Measurements from ENCODE around the gene LYRM9.

Gene LYRM9

GRCh38 chr17:27873211-27873610 lies 20.0 kb downstream of the LYRM9 start:
- ATAC-seq (no peak), DNase-seq (no peak)
- no peaks in the 10 kb centered on the region for H3K4me1 Mint-ChIP-seq
- no peaks in the 10 kb centered on the region for H3K36me3 Mint-ChIP-seq (ENCODE audit: low read depth)
- H3K4me3 Mint-ChIP-seq: no peak overlapping the region
- H3K9me3 Mint-ChIP-seq: no peaks in the 10 kb centered on the region
- H3K27ac Mint-ChIP-seq: no peak overlapping the region
- H3K27me3 Mint-ChIP-seq: no peaks in the 10 kb centered on the region

DNA sequence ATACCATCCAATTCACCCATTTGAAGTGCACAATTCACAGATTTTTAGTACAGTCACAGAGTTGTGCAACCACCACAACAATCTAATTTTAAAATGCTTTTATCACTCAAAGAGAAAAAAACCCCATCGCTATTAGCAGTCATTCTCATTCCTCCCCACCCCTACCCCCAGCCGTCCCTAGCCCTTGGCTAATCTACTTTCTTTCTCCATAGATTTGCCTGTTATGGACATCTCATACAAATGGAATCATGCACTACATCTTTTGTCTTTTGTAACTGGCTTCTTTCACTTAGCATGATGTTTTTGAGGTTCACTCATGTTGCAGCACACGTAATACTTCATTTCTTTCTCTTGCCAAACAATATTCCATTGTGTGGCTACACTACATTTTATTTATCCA lies 20.4 kb downstream of the LYRM9 start:
- no peaks in the 10 kb centered on the region for H3K27me3 Mint-ChIP-seq
- ATAC-seq (no peak), DNase-seq (no peak)
- H3K27ac Mint-ChIP-seq: no peak overlapping the region
- H3K9me3 Mint-ChIP-seq: no peaks in the 10 kb centered on the region
- no peaks in the 10 kb centered on the region for H3K36me3 Mint-ChIP-seq (ENCODE audit: low read depth)
- H3K4me1 Mint-ChIP-seq: no peaks in the 10 kb centered on the region
- H3K4me3 Mint-ChIP-seq: no peak overlapping the region

- ATAC-seq (no peak), DNase-seq (no peak)
- H3K36me3 Mint-ChIP-seq (ENCODE audit: low read depth): no peaks in the 10 kb centered on the region
- no peaks in the 10 kb centered on the region for H3K27me3 Mint-ChIP-seq
- no peaks in the 10 kb centered on the region for H3K4me1 Mint-ChIP-seq
- no peaks in the 10 kb centered on the region for H3K9me3 Mint-ChIP-seq
- H3K4me3 Mint-ChIP-seq: no peak overlapping the region
- H3K27ac Mint-ChIP-seq: no peak overlapping the region
Observed at GRCh38 chr17:27871407-27871806, 21.8 kb downstream of the LYRM9 start.

DNA sequence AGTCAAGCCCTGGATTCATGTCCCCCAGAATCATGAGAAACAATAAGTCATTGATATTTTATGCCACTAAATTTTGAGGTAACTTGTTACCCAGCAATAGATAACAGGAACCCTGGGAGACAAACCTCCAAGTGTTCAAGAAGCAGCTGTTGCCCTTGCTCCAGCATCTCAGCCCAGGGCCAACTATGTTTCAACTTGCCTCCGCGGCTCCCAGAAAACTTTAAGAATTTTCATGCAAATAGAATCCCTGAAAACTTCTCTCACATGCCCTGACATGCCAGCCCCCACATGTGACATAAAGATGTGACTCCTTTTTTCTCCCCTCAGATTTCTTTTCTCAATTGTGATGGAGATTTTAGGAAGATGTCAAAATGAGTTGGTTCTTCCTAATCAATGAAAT lies 22.8 kb downstream of the LYRM9 start:
- ATAC-seq (no peak), DNase-seq (no peak)
- Mint-ChIP-seq H3K36me3 (ENCODE audit: low read depth) (no peaks in the 10 kb centered on the region), H3K27ac (no peak overlapping the region), H3K9me3 (no peaks in the 10 kb centered on the region), H3K4me1 (no peaks in the 10 kb centered on the region), H3K27me3 (no peaks in the 10 kb centered on the region), H3K4me3 (no peak overlapping the region)

GRCh38 chr17:27868565-27868964 lies 24.6 kb downstream of the LYRM9 start:
- Mint-ChIP-seq H3K4me3 (no peak overlapping the region), H3K9me3 (no peaks in the 10 kb centered on the region), H3K4me1 (no peaks in the 10 kb centered on the region), H3K27me3 (no peaks in the 10 kb centered on the region), H3K36me3 (ENCODE audit: low read depth) (no peaks in the 10 kb centered on the region), H3K27ac (no peak overlapping the region)
- no peak for ATAC-seq
- no peak for DNase-seq

DNA sequence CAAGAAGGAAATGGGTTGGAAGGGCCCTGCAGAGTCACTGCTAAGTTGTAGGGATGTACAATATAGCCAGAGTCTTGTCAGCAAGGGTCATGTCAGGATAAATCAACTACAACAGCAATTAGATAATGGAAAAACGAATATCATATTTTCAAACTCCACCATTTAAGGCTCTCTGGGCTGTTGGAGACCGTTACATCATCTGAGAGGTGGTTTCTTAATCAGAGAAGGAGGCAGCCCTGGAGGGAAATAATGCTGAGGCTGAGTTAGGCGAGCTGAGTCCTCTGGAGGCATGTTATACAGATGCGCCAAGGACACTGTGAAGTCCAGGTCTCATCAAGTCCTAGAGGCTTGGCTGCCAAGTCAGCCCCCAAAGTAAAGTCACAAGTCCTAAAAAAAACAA lies 30.3 kb downstream of the LYRM9 start:
- no peaks in the 10 kb centered on the region for H3K36me3 Mint-ChIP-seq (ENCODE audit: low read depth)
- no peak overlapping the region for H3K27ac Mint-ChIP-seq
- H3K9me3 Mint-ChIP-seq: no peaks in the 10 kb centered on the region
- peaks cover 4% of the 10 kb centered on the region for H3K27me3 Mint-ChIP-seq
- no peak overlapping the region for H3K4me3 Mint-ChIP-seq
- ATAC-seq (no peak), DNase-seq (no peak)
- peaks cover 7% of the 10 kb centered on the region for H3K4me1 Mint-ChIP-seq

- H3K27ac Mint-ChIP-seq: no peak overlapping the region
- DNase-seq (no peak), ATAC-seq (peak; percentile 74)
- H3K4me1 Mint-ChIP-seq: peaks cover 9% of the 10 kb centered on the region
- no peaks in the 10 kb centered on the region for H3K9me3 Mint-ChIP-seq
- H3K27me3 Mint-ChIP-seq: peaks cover 4% of the 10 kb centered on the region
- H3K36me3 Mint-ChIP-seq (ENCODE audit: low read depth): no peaks in the 10 kb centered on the region
- no peak overlapping the region for H3K4me3 Mint-ChIP-seq
Observed at GRCh38 chr17:27862004-27862403, 31.2 kb downstream of the LYRM9 start.

DNA sequence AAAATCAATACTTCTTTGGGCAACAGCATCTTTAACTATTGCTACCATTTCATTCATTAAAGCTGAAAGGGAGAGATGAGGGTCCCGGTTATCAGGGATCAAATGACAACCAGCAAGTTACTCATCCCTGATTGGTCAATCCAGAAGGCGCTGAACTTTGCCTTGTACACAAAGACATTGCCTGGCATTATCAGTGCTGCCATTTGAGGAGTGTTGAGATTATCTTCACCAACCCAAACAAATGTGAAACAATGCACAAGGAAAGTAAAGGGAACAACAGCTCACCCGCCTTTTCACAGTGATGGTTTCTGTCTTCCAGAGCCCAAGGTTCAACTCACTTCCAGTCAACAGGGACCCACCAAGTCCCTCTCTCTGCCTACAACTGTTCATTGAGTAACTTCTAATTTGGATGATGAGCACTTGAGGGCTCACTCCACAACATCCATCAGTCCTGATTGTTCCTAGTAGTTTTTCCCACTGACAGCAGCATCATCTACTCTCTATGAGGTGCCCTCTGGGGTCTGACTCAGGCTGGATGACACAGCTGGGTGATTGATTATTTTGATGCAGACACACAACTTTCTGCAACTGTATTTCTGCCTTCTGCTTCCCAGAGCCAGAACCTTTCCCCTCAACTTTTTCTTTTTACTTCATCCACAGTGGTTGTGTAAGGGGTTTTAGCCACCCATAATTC lies 32.0 kb downstream of the LYRM9 start:
- no peak for DNase-seq
- H3K27ac Mint-ChIP-seq: no peak overlapping the region
- no peak overlapping the region for H3K4me3 Mint-ChIP-seq
- ATAC-seq: no peak
- peaks cover 12% of the 10 kb centered on the region for H3K4me1 Mint-ChIP-seq
- H3K36me3 Mint-ChIP-seq (ENCODE audit: low read depth): no peaks in the 10 kb centered on the region
- H3K9me3 Mint-ChIP-seq: no peaks in the 10 kb centered on the region
- peaks cover 4% of the 10 kb centered on the region for H3K27me3 Mint-ChIP-seq

GRCh38 chr17:27858621-27859305 lies 34.4 kb downstream of the LYRM9 start:
- H3K4me3 Mint-ChIP-seq: no peak overlapping the region
- H3K36me3 Mint-ChIP-seq (ENCODE audit: low read depth): no peaks in the 10 kb centered on the region
- no peak for DNase-seq
- peaks cover 12% of the 10 kb centered on the region for H3K4me1 Mint-ChIP-seq
- H3K27me3 Mint-ChIP-seq: peaks cover 9% of the 10 kb centered on the region
- no peak overlapping the region for H3K27ac Mint-ChIP-seq
- ATAC-seq: no peak
- H3K9me3 Mint-ChIP-seq: no peaks in the 10 kb centered on the region

DNA sequence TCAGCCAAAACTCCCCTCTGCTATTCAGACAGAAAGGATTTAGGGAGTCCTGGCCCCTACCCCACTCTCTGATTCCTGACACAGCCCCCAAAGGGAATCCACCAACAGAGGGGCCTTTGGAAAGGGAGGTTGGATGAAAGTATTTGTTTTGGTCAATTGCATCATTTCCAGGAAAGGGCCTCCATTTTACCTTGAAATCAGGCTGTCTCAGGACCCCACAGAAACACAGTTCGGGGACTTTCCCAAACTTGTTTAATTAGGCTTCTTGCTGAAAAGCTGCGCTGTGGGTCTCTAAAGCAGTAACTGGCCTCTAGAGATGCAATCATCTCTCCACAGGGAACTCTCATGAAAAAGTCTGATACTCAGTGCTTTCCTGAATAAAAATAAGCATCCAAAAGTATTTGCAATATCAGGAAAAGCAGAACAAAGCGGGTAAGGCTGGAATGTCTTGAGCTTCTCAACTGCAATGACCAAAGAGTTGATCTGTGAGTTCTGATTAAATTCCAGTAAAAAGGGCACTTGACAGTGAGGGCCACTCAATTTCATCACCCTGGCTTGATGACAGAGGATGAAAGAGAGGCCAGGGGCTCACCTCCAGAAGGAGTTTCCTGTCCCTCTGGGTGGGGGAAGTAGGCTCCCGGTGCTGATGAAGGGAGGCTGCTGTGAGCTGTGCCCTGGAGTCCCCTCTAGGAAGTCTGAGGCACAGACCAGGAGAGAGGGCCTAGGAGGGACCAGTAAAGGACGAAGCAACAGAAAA lies 36.3 kb downstream of the LYRM9 start:
- ATAC-seq (no peak), DNase-seq (no peak)
- Mint-ChIP-seq H3K27me3 (peaks cover 9% of the 10 kb centered on the region), H3K9me3 (no peaks in the 10 kb centered on the region), H3K4me1 (peaks cover 12% of the 10 kb centered on the region), H3K36me3 (ENCODE audit: low read depth) (no peaks in the 10 kb centered on the region), H3K27ac (no peak overlapping the region), H3K4me3 (no peak overlapping the region)

DNA sequence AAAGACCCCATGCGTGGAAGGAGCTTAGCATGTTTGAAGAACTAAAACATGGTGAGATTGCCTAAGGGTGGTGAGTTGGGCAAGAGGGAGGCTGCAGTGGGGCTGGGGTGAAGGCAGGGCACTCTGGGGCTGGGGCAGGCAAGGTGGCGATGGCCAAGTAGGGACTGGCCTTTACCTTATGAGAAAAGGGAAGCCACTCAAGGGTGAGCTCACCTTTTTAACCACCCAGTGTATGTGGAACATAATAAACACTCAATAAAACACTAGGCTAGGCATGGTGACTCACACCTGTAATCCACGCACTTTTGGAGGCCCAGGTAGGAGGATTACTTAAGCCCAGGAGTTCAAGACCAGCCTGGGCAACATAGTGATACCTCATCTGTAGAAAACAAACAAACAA lies 37.7 kb downstream of the LYRM9 start:
- Mint-ChIP-seq H3K4me3 (no peak overlapping the region), H3K36me3 (ENCODE audit: low read depth) (no peaks in the 10 kb centered on the region), H3K27ac (no peak overlapping the region), H3K4me1 (peaks cover 12% of the 10 kb centered on the region), H3K9me3 (no peaks in the 10 kb centered on the region), H3K27me3 (peaks cover 9% of the 10 kb centered on the region)
- no peak for ATAC-seq
- no peak for DNase-seq

DNA sequence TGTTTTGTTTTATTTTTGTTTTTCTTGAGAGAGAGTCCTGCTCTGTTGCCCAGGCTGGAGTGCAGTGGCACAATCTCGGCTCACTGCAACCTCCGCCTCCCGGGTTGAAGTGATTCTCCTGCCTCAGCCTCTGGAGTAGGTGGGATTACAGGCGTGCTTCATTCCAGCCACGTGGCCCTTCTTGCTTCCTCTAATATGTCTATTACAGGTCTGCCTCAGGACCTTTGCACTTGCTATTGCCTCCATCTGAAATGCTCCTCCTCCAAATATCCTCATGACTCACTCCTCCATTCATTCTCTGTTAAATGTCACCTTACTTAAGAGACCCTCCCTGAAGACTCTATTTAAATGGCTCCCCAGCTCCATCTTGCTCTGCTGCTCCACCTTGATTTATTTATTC lies 39.0 kb downstream of the LYRM9 start:
- no peak overlapping the region for H3K4me3 Mint-ChIP-seq

DNA sequence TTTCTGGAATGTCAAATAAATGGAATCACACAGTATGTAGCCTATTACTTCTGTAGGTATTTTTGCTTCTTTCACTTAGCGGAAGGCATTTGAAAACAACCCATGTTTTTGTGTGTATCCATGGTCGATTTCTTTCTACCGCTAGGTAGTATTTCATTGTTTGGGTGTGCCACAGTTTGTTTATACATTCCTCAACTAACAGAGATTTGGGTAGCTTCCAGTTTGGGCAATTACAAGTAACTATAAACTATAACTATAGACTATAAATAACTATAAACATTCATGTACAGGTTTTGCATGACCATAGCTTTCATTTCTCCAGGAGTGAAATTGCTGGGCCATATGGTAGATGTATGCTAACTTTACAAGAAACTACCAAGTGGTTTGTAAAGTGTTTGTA lies 40.1 kb downstream of the LYRM9 start:
- no peak for DNase-seq
- no peak for ATAC-seq
- Mint-ChIP-seq H3K36me3 (ENCODE audit: low read depth) (no peaks in the 10 kb centered on the region), H3K27me3 (peaks cover 5% of the 10 kb centered on the region), H3K4me1 (peaks cover 7% of the 10 kb centered on the region), H3K27ac (no peak overlapping the region), H3K9me3 (no peaks in the 10 kb centered on the region), H3K4me3 (no peak overlapping the region)

More for the DNA sequence above, 39.0 kb downstream of the LYRM9 start:
- no peak overlapping the region for H3K27ac Mint-ChIP-seq
- ATAC-seq: no peak
- H3K36me3 Mint-ChIP-seq (ENCODE audit: low read depth): no peaks in the 10 kb centered on the region
- no peaks in the 10 kb centered on the region for H3K9me3 Mint-ChIP-seq
- DNase-seq: no peak
- peaks cover 5% of the 10 kb centered on the region for H3K27me3 Mint-ChIP-seq
- H3K4me1 Mint-ChIP-seq: peaks cover 12% of the 10 kb centered on the region

- no peaks in the 10 kb centered on the region for H3K9me3 Mint-ChIP-seq
- peaks cover 19% of the 10 kb centered on the region for H3K4me1 Mint-ChIP-seq
- no peaks in the 10 kb centered on the region for H3K36me3 Mint-ChIP-seq (ENCODE audit: low read depth)
- DNase-seq (no peak), ATAC-seq (no peak)
- peaks cover 5% of the 10 kb centered on the region for H3K27me3 Mint-ChIP-seq
- no peak overlapping the region for H3K27ac Mint-ChIP-seq
- H3K4me3 Mint-ChIP-seq: no peak overlapping the region
Observed at GRCh38 chr17:27849474-27850185, 43.5 kb downstream of the LYRM9 start.

Measured in activated naive CD8-positive, alpha-beta T cell treated with anti-CD3 and anti-CD28 coated beads, Interleukin-2, amount 50 U/mL, for 24 hours (primary cell).